Activated CD4-positive, alpha-beta T cell treated with anti-CD3 and anti-CD28 coated beads for 36 hours (primary cell): ENCODE measurements around the gene COG2. TPM values are rescaled to one million over a fixed set of nuclear protein-coding genes. Genes with fewer than 3 reads are reported as not detected.
"Not testable (repeated sequence)": the region's sequence is repeated elsewhere in the genome, so short reads cannot be mapped to it uniquely, and the experiment has no call there.

Experiments
- ATAC-seq: fragments of 200-7000 bp; cut with Tn5 transposase; one replicate; pipeline ENCODE4 v1.10.0; 2021; ENCODE audit warnings: mild to moderate bottlenecking, moderate library complexity
- CTCF ChIA-PET: fragments of 350-600 bp; sonication (Branson Sonifier 250); formaldehyde crosslinking; loops from one replicate; lab custom pipeline; 2021; ENCODE audit warnings: antibody characterized with exemption; lab: Charles Lee
- POLR2A ChIA-PET: fragments of 350-600 bp; sonication (Branson Sonifier 250); formaldehyde crosslinking; loops from one replicate; lab custom pipeline; 2021; ENCODE audit warnings: antibody characterized with exemption, inconsistent platforms; lab: Charles Lee
- DNase-seq: peaks from one replicate; pipeline ENCODE4 v3.0.0-alpha.2; 2020
- H3K27ac Mint-ChIP-seq: one replicate; pipeline ENCODE4 v1.8.0; 2021; ENCODE audit warnings: mixed read lengths
- H3K27me3 Mint-ChIP-seq: one replicate; pipeline ENCODE4 v1.8.0; 2021; ENCODE audit warnings: mixed read lengths
- H3K36me3 Mint-ChIP-seq: one replicate; pipeline ENCODE4 v1.8.0; 2021; ENCODE audit warnings: low read depth, mixed read lengths
- H3K4me1 Mint-ChIP-seq: one replicate; pipeline ENCODE4 v1.8.0; 2021; ENCODE audit warnings: mixed read lengths
- H3K4me3 Mint-ChIP-seq: one replicate; pipeline ENCODE4 v1.8.0; 2021; ENCODE audit warnings: mild to moderate bottlenecking, moderate library complexity, mixed read lengths
- H3K9me3 Mint-ChIP-seq: one replicate; pipeline ENCODE4 v1.8.0; 2021; ENCODE audit warnings: low read depth, mixed read lengths
- intact Hi-C, 2 experiments: fragments of 100-400 bp; cut with DNase I in 1 of 2; cut with micrococcal nuclease in 1 of 2; formaldehyde crosslinking; loops; one replicate each; pipeline versions ENCODE4 v1.14.2 to v1.15.1; 2022 to 2024; cut with DNase I, micrococcal nuclease
- total RNA-seq, 2 experiments: library from RNA; stranded (reverse); gene quantifications; one replicate each; pipeline ENCODE4 v1.2.3, GENCODE V29; 2021

The COG2 gene
- 10 to 100 TPM; 28.1 to 32.0 TPM for total RNA-seq

DNA sequence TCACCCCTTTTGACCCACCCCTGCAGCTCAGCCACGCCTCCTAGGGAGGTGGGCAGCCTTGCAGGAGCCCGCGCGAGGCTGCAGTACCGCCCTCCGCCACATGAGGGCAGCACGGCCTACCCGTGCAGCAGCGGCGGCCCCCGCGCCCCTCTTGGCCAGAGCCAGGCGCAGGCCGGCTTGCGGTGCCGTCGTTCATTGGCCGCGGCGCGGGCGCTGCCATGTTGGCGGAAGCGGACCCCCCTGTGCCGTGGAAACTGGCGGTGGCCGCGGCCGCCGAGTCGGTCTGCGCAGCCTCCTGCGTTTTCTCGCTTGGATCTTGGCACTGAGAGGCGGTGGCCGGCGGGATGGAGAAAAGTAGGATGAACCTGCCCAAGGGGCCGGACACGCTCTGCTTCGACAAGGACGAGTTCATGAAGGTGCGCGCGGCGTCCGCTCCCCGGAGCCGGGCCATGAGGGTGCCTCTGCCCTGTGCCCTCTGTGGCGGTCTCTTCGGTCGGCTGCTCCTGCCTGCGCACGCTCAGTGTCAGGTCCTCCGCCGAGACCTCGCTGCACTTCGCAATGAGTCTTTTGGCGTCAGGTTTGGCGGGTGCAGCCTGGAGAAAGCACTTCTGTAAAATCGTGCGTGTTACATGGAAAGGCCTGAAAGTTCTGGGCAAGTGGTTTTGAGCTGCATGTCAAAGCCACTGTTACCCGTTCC is at the start of gene COG2:
COG2 (plus strand) TSS at position 219 of the 697 bp plus-strand sequence; CDS start at position 345, 126 bp downstream.
- Mint-ChIP-seq H3K27ac (peak within 1 kb of the TSS; percentile 88), H3K4me3 (peak within 1 kb of the TSS; percentile 96), H3K27me3 (peaks cover 13% of the 10 kb centered on the region), H3K4me1 (peaks cover 48% of the 10 kb centered on the region), H3K9me3 (no peaks in the 10 kb centered on the region), H3K36me3 (peaks cover 7% of the 10 kb centered on the region)
- ATAC-seq (peak; percentile 92), DNase-seq (peak; percentile 97)
- ChIA-PET POLR2A (no interaction called here), CTCF (interaction anchor here (0.5 to 2.2 kb wide), 15 partner anchors 8 to 778 kb away, joined by 3 to 9 read pairs (median 4); partner anchors contain the start of genes ARV1 and TTC13)
- intact Hi-C loops: loop anchor here (1.0 to 10.0 kb wide), 17 partner anchors 112 to 1138 kb away; partner anchors contain the start of genes ARV1 (in 2 of the 2), C1orf198 (in 1 of the 2), EGLN1 (in 1 of the 2) and FAM89A (in 1 of the 2)

DNA sequence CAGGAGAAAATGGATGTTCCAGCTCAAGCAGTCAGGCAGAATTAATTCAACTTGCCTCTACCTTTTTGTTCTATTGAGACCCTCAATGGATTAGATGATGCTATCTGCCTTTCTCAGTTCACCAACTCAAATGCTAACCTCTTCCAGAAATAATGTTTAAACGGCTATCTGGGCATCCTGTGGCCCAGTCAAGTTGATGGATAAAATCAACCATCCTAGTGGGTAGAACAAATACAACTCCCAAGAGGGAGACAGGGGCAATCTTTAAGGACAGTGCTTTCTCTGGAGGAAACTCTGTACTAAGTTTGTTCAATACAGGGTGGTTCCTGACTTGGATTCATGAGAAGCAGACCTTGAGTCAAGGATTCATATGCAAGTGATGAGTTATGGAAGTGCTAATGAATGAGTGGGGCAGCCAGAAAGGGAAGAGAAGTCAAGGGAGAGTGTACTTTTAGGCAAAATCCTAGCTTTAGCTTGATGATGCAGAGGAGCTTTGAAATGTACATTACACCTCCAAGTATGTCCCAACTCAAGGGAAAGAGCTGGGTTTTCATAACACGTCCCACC is 49.4 kb upstream of the COG2 start:
- intact Hi-C loops: no loop called here
- Mint-ChIP-seq H3K36me3 (no peaks in the 10 kb centered on the region), H3K4me1 (no peaks in the 10 kb centered on the region), H3K27ac (no peak overlapping the region), H3K9me3 (no peaks in the 10 kb centered on the region), H3K4me3 (no peak overlapping the region), H3K27me3 (peaks cover 33% of the 10 kb centered on the region)
- CTCF ChIA-PET: interaction anchor here (0.7 kb wide), 1 partner anchor 586 kb away, joined by 3 read pairs; no protein-coding TSS in a partner anchor
- no peak for ATAC-seq
- POLR2A ChIA-PET: no interaction called here
- no peak for DNase-seq

- ATAC-seq (no peak), DNase-seq (no peak)
- H3K36me3 Mint-ChIP-seq: no peaks in the 10 kb centered on the region
- peaks cover 31% of the 10 kb centered on the region for H3K27me3 Mint-ChIP-seq
- no peaks in the 10 kb centered on the region for H3K9me3 Mint-ChIP-seq
- H3K27ac Mint-ChIP-seq: no peak overlapping the region
- intact Hi-C loops: no loop called here
- CTCF ChIA-PET: no interaction called here
- H3K4me1 Mint-ChIP-seq: no peaks in the 10 kb centered on the region
- no peak overlapping the region for H3K4me3 Mint-ChIP-seq
- POLR2A ChIA-PET: no interaction called here
Observed at GRCh38 chr1:230594214-230594773, 48.0 kb upstream of the COG2 start.

DNA sequence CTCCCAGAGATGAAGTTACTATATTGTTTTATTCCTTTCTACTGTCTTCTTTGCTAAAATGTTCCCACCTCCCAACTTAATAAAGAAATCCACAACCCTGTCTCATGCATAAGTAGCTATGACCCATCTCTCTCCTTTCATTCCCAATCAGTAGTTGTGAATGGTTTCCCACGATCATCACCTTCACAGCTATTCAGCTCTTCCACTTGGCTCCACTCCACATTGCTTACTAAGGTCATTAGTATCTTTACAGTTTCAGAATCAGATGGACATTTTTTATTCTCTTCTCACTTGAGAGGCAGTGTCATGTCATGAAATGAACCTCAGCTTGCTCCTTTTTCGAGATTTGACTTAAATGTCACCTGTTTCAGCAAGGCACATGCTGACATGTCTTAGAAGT is 47.1 kb upstream of the COG2 start:
- Mint-ChIP-seq H3K4me1 (no peaks in the 10 kb centered on the region), H3K36me3 (no peaks in the 10 kb centered on the region), H3K4me3 (no peak overlapping the region), H3K9me3 (peaks cover 2% of the 10 kb centered on the region), H3K27me3 (peaks cover 37% of the 10 kb centered on the region), H3K27ac (no peak overlapping the region)
- intact Hi-C loops: no loop called here
- ChIA-PET CTCF (no interaction called here), POLR2A (no interaction called here)
- DNase-seq (no peak), ATAC-seq (no peak)

GRCh38 chr1:230596306-230596705 is 46.0 kb upstream of the COG2 start:
- intact Hi-C loops: no loop called here
- DNase-seq (no peak), ATAC-seq (no peak)
- no peak overlapping the region for H3K4me3 Mint-ChIP-seq
- ChIA-PET POLR2A (no interaction called here), CTCF (interaction anchor here (0.6 kb wide), 1 partner anchor 30 kb away, joined by 3 read pairs; no protein-coding TSS in a partner anchor)
- H3K27ac Mint-ChIP-seq: no peak overlapping the region
- H3K27me3 Mint-ChIP-seq: peaks cover 34% of the 10 kb centered on the region
- no peaks in the 10 kb centered on the region for H3K4me1 Mint-ChIP-seq
- H3K9me3 Mint-ChIP-seq: peaks cover 2% of the 10 kb centered on the region
- H3K36me3 Mint-ChIP-seq: no peaks in the 10 kb centered on the region

- no peaks in the 10 kb centered on the region for H3K36me3 Mint-ChIP-seq
- POLR2A ChIA-PET: no interaction called here
Observed at GRCh38 chr1:230598745-230599144, 43.5 kb upstream of the COG2 start.

GRCh38 chr1:230599926-230600656 is 42.2 kb upstream of the COG2 start:
- H3K4me1 Mint-ChIP-seq: no peaks in the 10 kb centered on the region
- DNase-seq (no peak), ATAC-seq (no peak)
- peaks cover 26% of the 10 kb centered on the region for H3K27me3 Mint-ChIP-seq
- ChIA-PET POLR2A (no interaction called here), CTCF (no interaction called here)
- H3K27ac Mint-ChIP-seq: no peak overlapping the region
- H3K4me3 Mint-ChIP-seq: no peak overlapping the region
- intact Hi-C loops: no loop called here
- no peaks in the 10 kb centered on the region for H3K36me3 Mint-ChIP-seq
- peaks cover 2% of the 10 kb centered on the region for H3K9me3 Mint-ChIP-seq

More at GRCh38 chr1:230598745-230599144, 43.5 kb upstream of the COG2 start:
- CTCF ChIA-PET: no interaction called here
- Mint-ChIP-seq H3K27ac (no peak overlapping the region), H3K27me3 (peaks cover 28% of the 10 kb centered on the region), H3K4me1 (no peaks in the 10 kb centered on the region), H3K4me3 (no peak overlapping the region), H3K9me3 (peaks cover 2% of the 10 kb centered on the region)
- no peak for ATAC-seq
- DNase-seq: no peak
- intact Hi-C loops: no loop called here

GRCh38 chr1:230600657-230601400 is 41.5 kb upstream of the COG2 start:
- H3K36me3 Mint-ChIP-seq, H3K9me3 Mint-ChIP-seq, H3K4me1 Mint-ChIP-seq, ATAC-seq, H3K27ac Mint-ChIP-seq, H3K4me3 Mint-ChIP-seq, CTCF ChIA-PET, POLR2A ChIA-PET, DNase-seq, intact Hi-C loops: not testable (repeated sequence)
- H3K27me3 Mint-ChIP-seq: peaks cover 23% of the 10 kb centered on the region

DNA sequence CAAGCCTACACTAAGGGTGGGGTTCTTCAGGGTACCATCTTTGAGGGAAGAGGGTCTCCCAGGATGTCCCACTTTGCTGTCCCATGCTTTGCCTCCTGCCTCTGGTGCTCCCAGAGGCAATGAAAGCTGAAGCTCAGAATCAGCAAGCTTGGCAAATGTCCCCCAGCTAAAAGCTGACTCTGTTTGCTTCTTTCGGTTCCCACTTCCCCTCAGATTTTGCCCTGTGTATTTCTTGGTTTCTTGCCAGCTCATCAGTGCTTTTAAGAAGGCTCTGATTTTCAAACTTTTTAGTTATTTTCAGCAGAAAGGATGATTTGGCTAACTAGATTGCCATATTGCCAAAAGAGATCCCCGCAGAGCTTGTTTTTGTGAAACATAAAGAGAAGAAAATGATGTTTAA is 33.1 kb upstream of the COG2 start:
- POLR2A ChIA-PET: no interaction called here
- Mint-ChIP-seq H3K4me1 (no peaks in the 10 kb centered on the region), H3K36me3 (no peaks in the 10 kb centered on the region), H3K4me3 (no peak overlapping the region), H3K27ac (no peak overlapping the region), H3K9me3 (no peaks in the 10 kb centered on the region), H3K27me3 (peaks cover 4% of the 10 kb centered on the region)
- CTCF ChIA-PET: no interaction called here
- intact Hi-C loops: no loop called here
- ATAC-seq (no peak), DNase-seq (no peak)

- no peak for ATAC-seq
Observed at GRCh38 chr1:230610589-230610988, 31.7 kb upstream of the COG2 start.

More at GRCh38 chr1:230610589-230610988, 31.7 kb upstream of the COG2 start:
- H3K27me3 Mint-ChIP-seq: peaks cover 4% of the 10 kb centered on the region
- no peak overlapping the region for H3K4me3 Mint-ChIP-seq
- no peaks in the 10 kb centered on the region for H3K36me3 Mint-ChIP-seq
- no peak overlapping the region for H3K27ac Mint-ChIP-seq
- intact Hi-C loops: no loop called here
- CTCF ChIA-PET: interaction anchor here (0.6 to 1.2 kb wide), 2 partner anchors 9 to 589 kb away, joined by 3 read pairs; no protein-coding TSS in a partner anchor
- no peak for DNase-seq
- H3K4me1 Mint-ChIP-seq: no peaks in the 10 kb centered on the region
- H3K9me3 Mint-ChIP-seq: no peaks in the 10 kb centered on the region
- POLR2A ChIA-PET: interaction anchor here (0.6 kb wide), 1 partner anchor 278 kb away, joined by 3 read pairs; no protein-coding TSS in a partner anchor
